Kidney epithelial cell (primary cell): ENCODE data around the gene GGCX. TPM values are rescaled to one million over a fixed set of nuclear protein-coding genes. Genes with fewer than 3 reads are reported as not detected.
"Not testable (repeated sequence)": the region's sequence is repeated elsewhere in the genome, so short reads cannot be mapped to it uniquely, and the experiment has no call there.

ENCODE experiments used
- DNase-seq: peaks from one replicate; pipeline ENCODE4 v3.0.0-alpha.2; 2010; ENCODE audit warnings: low read depth
- H3K27me3 ChIP-seq: 2 replicates; pipeline ENCODE4 v1.6.0; 2011; ENCODE audit warnings: low read length; ENCODE audit not compliant: control insufficient read depth, insufficient read depth
- H3K36me3 ChIP-seq: 2 replicates; pipeline ENCODE4 v1.5.1; 2011; ENCODE audit warnings: low read length; ENCODE audit not compliant: control insufficient read depth, insufficient read depth
- H3K4me3 ChIP-seq: 2 replicates; pipeline ENCODE4 v1.5.1; 2011; ENCODE audit warnings: low read depth, mild to moderate bottlenecking, control low read depth, low read length
- total RNA-seq: library from RNA; depleted of rRNA; stranded (reverse); fragments of >200 nt; gene quantifications from 2 replicates; pipeline ENCODE4 v1.2.3, GENCODE V29; 2015
- TF ChIP-seq, protein P1 (sequence below): IDR thresholded peaks from 2 replicates; pipeline ENCODE4 v1.5.1; 2011; ENCODE audit warnings: mild to moderate bottlenecking, moderate library complexity, low read length, control low read depth, inconsistent platforms; ENCODE audit not compliant: insufficient read depth, poor library complexity, severe bottlenecking

GGCX gene
- total RNA-seq, 1 donor from 2014 or later: 25.7 TPM

DNA sequence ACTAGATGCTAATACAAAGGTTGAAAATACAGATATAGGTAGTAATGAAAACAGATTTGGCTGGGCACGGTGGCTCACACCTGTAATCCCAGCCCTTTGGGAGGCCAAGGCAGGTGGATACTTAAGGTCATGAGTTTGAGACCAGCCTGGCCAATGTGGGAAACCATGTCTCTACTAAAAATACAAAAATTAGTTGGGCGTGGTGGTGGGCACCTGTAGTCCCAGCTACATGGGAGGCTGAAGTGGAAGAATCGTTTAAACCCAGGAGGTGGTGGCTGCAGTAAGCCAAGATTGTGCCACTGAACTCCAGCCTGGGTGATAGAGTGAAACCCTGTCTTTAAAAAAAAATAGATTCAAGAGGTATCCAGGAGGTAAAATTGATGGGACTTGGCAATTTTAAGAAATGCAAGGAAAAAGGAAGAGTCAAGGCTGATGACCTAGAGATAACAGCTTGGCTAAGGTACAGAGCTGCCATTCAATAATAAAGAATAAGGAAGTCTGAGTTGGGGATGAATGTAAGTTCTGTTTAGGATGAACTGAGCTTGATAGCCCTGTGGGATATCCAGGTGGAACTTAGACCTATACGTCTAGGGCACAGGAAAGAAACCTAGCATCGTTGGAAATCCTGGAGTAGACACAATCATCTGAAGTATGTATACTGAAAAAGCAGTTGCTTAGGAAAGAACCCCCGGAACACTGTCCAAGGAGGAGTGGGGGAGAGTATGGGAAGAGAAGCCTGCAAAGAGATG lies 13.3 kb downstream of the GGCX start:
- no peak overlapping the region for H3K4me3 ChIP-seq
- no peak for DNase-seq
- H3K36me3 ChIP-seq: peaks cover 5% of the 10 kb centered on the region
- H3K27me3 ChIP-seq: no peaks in the 10 kb centered on the region
- TF ChIP-seq, protein P1, sequence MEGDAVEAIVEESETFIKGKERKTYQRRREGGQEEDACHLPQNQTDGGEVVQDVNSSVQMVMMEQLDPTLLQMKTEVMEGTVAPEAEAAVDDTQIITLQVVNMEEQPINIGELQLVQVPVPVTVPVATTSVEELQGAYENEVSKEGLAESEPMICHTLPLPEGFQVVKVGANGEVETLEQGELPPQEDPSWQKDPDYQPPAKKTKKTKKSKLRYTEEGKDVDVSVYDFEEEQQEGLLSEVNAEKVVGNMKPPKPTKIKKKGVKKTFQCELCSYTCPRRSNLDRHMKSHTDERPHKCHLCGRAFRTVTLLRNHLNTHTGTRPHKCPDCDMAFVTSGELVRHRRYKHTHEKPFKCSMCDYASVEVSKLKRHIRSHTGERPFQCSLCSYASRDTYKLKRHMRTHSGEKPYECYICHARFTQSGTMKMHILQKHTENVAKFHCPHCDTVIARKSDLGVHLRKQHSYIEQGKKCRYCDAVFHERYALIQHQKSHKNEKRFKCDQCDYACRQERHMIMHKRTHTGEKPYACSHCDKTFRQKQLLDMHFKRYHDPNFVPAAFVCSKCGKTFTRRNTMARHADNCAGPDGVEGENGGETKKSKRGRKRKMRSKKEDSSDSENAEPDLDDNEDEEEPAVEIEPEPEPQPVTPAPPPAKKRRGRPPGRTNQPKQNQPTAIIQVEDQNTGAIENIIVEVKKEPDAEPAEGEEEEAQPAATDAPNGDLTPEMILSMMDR: no peak

DNA sequence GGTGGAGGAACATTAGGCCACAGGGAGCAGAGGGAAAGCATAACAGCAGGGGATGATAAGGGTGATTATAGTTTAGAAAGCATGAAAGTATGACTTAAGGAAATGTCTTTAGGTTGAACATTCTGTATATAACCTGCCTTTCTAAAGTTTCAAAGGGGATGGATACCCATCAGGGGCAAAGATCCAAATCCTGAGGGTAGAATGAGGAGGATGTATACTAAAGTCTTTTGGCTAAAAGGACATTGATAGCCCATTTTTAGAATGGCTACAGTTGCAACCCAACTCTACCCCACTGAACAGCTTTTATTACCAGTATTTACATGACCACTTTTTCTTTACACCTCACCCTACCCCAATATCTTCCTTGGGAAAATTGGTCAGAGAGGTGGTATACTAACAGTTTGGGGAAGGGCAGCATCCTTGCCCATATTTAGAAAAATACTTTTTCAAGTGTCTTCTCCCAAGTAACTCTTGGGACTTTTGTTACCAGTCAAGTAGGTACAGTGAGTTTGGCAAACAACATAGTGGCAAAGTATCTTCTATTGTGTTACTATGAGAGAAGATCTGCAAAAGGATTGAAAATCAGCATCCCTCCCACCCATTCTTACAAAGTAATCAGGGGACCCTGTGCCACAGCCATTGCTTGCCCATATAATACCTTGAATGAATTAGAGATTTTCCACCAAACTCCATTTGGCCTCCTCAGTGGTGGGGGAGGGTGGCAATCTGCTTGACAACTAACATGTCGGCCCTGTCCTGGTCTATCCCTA lies 14.0 kb downstream of the GGCX start:
- H3K36me3 ChIP-seq: peaks cover 5% of the 10 kb centered on the region
- no peak overlapping the region for H3K4me3 ChIP-seq
- TF ChIP-seq, protein P1: no peak
- no peak for DNase-seq
- no peaks in the 10 kb centered on the region for H3K27me3 ChIP-seq

DNA sequence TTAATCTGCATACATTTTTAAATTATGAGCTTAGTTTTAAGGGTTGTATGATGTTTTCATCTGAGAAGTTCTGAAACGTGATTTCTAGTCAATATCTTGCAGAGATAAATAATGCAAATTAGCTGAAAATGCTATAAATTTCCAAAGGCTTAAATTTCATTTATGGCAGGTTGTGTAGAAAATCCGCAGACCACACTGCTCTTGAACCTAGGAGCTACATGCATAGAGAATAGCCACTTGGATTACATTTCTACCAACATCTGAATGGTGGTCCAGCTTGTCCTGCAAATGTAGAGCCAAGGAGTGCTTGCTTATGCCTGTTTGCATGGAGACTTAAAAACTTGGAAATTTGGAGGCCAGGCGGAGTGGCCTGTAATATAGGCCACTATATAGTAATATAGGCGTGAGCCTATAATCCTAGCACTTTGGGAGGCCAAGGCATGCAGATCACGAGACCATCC lies 15.5 kb downstream of the GGCX start:
- peaks cover 7% of the 10 kb centered on the region for H3K36me3 ChIP-seq

DNA sequence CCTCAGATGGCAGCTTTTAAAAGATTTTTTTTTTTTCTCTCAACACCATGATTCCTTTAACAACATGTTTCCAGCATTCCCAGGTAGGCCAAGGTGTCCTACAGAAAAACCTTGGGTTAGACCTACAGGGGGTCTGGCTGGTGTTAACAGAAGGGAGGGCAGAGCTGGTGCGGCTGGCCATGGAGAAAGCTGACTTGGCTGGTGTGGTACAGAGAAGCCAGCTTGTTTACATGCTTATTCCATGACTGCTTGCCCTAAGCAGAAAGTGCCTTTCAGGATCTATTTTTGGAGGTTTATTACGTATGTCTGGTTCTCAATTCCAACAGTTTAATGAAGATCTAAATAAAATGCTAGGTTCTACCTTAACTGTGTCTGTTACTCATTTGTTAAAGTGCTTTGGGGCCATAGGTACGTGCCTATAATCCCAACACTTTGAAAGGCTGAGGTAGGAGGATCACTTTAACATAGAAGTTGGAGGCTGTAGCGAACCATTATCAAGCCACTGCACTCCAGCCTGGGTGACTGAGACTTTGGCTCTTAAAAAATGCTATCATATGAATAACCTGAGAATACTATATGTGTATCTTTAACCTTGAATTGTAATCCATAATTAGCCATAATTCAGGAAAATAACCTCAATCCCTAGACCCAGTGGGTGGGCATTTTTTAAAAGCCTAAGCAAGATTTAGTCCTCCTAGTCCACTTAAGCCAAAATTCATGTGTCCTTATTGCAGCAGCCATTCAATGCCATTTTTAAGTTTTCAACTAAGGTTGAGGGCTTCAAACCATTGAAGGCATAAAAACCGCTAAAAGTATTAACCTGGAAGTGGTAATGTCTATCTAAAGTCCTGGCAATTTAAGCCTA lies 16.1 kb downstream of the GGCX start:
- H3K4me3 ChIP-seq, DNase-seq, H3K36me3 ChIP-seq: not testable (repeated sequence)

More for the DNA sequence above, 15.5 kb downstream of the GGCX start:
- Histone ChIP-seq H3K27me3 (no peaks in the 10 kb centered on the region), H3K4me3 (no peak overlapping the region)
- TF ChIP-seq, protein P1: no peak
- DNase-seq: no peak

DNA sequence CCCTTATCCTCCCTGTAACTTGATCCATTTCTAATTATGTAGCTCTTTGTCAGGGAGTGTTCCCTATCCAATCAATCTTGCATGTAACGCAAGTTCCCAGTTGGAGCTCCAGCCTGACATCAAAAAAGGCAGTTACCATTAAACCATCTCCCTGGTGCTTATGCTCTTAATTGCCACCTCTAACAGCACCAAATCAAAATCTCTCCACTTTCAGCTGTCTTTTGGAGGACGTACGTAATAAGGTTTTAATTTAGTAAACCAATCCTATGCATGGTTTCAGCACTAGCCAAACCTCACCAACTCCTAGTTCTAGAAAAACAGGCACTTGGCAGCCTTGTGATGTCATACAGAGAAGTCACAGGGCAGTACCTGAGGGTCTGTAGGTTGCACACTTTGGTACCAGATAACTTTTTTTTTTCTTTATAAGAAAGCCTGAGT lies 17.0 kb downstream of the GGCX start:
- not testable (repeated sequence) for DNase-seq, H3K36me3 ChIP-seq, H3K4me3 ChIP-seq

More for the DNA sequence above, 16.1 kb downstream of the GGCX start:
- not testable (repeated sequence) for H3K27me3 ChIP-seq

DNA sequence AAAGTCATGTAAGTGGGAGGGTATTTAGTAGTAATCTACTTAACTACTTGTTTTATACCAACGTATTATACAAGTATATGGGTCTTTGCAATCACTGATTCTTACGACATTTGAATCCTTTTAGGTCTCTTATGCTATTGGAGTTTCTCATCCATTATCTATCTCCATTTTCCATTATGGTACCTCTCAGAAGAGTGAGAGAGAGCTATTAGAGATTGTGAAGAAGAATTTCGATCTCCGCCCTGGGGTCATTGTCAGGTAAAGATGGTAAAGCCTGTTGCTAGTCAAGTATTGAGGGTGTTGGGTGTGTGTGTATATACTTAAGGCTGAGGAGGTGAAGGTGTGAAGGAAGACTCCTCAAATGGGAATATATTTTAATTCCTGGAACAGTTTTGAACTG lies 18.5 kb downstream of the GGCX start:
- TF ChIP-seq, protein P1: no peak
- Histone ChIP-seq H3K4me3 (no peak overlapping the region), H3K27me3 (no peaks in the 10 kb centered on the region), H3K36me3 (peaks cover 7% of the 10 kb centered on the region)
- no peak for DNase-seq

More for the DNA sequence above, 17.0 kb downstream of the GGCX start:
- H3K27me3 ChIP-seq: not testable (repeated sequence)
